Measurements from ENCODE around the gene CFAP47. TPM values are rescaled to one million over a fixed set of nuclear protein-coding genes. Genes with fewer than 3 reads are reported as not detected.

CFAP47 gene
- total and polyA plus RNA-seq, 2 donors (not counting 3 experiments of a cell fraction or from before 2014, with no cell fraction given) = not detected

- FAIRE-seq (no peak), DNase-seq (ENCODE audit: low read depth, low spot score) (no peak)
- Histone ChIP-seq H3K9ac (replicated peaks; ENCODE audit: extremely low read depth, insufficient read depth, low read length) (no peak overlapping the region), H3K27ac (ENCODE audit: insufficient read depth, low read depth, low read length) (no peak overlapping the region), H3K9me1 (replicated peaks; ENCODE audit: control insufficient read depth, extremely low read depth, insufficient read depth, low read length) (no peaks in the 10 kb centered on the region), H3K9me3 (replicated peaks; ENCODE audit: control insufficient read depth, insufficient read depth, low read length) (no peaks in the 10 kb centered on the region), H2AFZ (ENCODE audit: low read depth, low read length) (no peak overlapping the region), H3K79me2 (ENCODE audit: control insufficient read depth, insufficient read depth, low read length) (no peaks in the 10 kb centered on the region), H3K36me3 (ENCODE audit: control insufficient read depth in 2 of 2, extremely low read depth in 1 of 2, insufficient read depth in 2 of 2, low read length in 2 of 2) (no peaks in the 10 kb centered on the region), H3K4me3 (replicated peaks in 1 of 3; ENCODE audit: insufficient read depth in 1 of 3, low read depth in 1 of 3, low read length in 3 of 3) (no peak overlapping the region), H4K20me1 (replicated peaks; ENCODE audit: control insufficient read depth, extremely low read depth, insufficient read depth, low read length) (no peaks in the 10 kb centered on the region), H3K4me1 (ENCODE audit: control insufficient read depth, extremely low read depth, insufficient read depth, low read length) (no peaks in the 10 kb centered on the region), H3K4me2 (ENCODE audit: insufficient read depth, low read length) (no peak overlapping the region), H3K27me3 (ENCODE audit: control insufficient read depth in 2 of 2, insufficient read depth in 2 of 2, low read length in 2 of 2) (no peaks in the 10 kb centered on the region)
- TF ChIP-seq JUN (IDR thresholded peaks at IDR 0.05; ENCODE audit: borderline replicate concordance, insufficient read depth, insufficient read length, low read depth) (no peak), GATA2 (IDR thresholded peaks at IDR 0.05; ENCODE audit: insufficient read depth, insufficient read length, low read depth, low read length) (no peak), EZH2 (IDR thresholded peaks at IDR 0.05; ENCODE audit: borderline replicate concordance, low read depth, low read length, severe bottlenecking) (no peak), POLR2AphosphoS5 (IDR thresholded peaks at IDR 0.05; ENCODE audit: insufficient read depth, low read depth, low read length) (no peak), FOS (IDR thresholded peaks at IDR 0.05; ENCODE audit: borderline replicate concordance, insufficient read depth, low read length) (no peak), MYC (IDR thresholded peaks at IDR 0.05; ENCODE audit: low read depth, low read length) (no peak), MAX (IDR thresholded peaks at IDR 0.05; ENCODE audit: insufficient read depth, insufficient read length) (no peak), POLR2A (IDR thresholded peaks at IDR 0.05; ENCODE audit: low read depth, low read length) (no peak), CTCF (IDR thresholded peaks at IDR 0.05; ENCODE audit: extremely low read depth in 1 of 2, insufficient read depth in 1 of 2, low read depth in 1 of 2, low read length in 2 of 2) (no peak)
- dilution Hi-C loops (cut with MboI; ENCODE audit: extremely low pct_ligation_motif_present, low sequenced_read_pairs) (no loop called here), intact Hi-C loops (cut with micrococcal nuclease) (no loop called here)
- ChIA-PET POLR2A (no interaction called here), CTCF (no interaction called here)
- no TSS peak for BruUV-seq (replicated peaks)
These were observed 469.4 kb downstream of the CFAP47 start for GRCh38 chrX:36388901-36389300.
